Measurements from ENCODE around the gene KY. TPM values are rescaled to one million over a fixed set of nuclear protein-coding genes. Genes with fewer than 3 reads are reported as not detected.

The KY gene
- polyA plus RNA-seq, 3 donors: 0.03 to 0.09 TPM; not detected in 1

GRCh38 chr3:134697830-134698689 is 47.2 kb upstream of the KY start:
- no peaks in the 10 kb centered on the region for H4K20me1 ChIP-seq (ENCODE audit: insufficient read depth, low read length)
- H3K79me2 ChIP-seq (ENCODE audit: insufficient read depth, low read length): no peaks in the 10 kb centered on the region
- Mint-ChIP-seq H3K9me3 (peaks cover 0 to 3% (median 0%) of the 10 kb centered on the region in 7 donors), H3K27me3 (ENCODE audit: low read depth in 3 of 3) (peaks cover 0 to 3% (median 2%) of the 10 kb centered on the region in 3 donors), H3K27ac (peak overlapping the region in 1 of 7 donors; percentile 17), H3K4me1 (no peaks in the 10 kb centered on the region), H3K4me3 (no peak overlapping the region), H3K36me3 (no peaks in the 10 kb centered on the region)
- H2AFZ ChIP-seq (ENCODE audit: insufficient read depth, low read depth, low read length, poor library complexity, severe bottlenecking): no peak overlapping the region
- intact Hi-C loops (cut with micrococcal nuclease): no loop called here
- no peak for DNase-seq
- no peaks in the 10 kb centered on the region for H3K4me1 ChIP-seq (ENCODE audit: control insufficient read depth in 1 of 2, insufficient read depth in 2 of 2, low read length in 2 of 2)
- no peak for TF ChIP-seq CTCF (IDR thresholded peaks at IDR 0.05)
- no peaks in the 10 kb centered on the region for H3K27me3 ChIP-seq (ENCODE audit: control insufficient read depth in 2 of 2, insufficient read depth in 2 of 2, low read length in 2 of 2)
- no peak overlapping the region for H3K4me3 ChIP-seq (replicated peaks in 1 of 3; ENCODE audit: low read depth in 2 of 3, low read length in 3 of 3)
- H3K9me3 ChIP-seq (replicated peaks in 1 of 2; ENCODE audit: control insufficient read depth in 1 of 2, insufficient read depth in 1 of 2, low read length in 2 of 2): no peaks in the 10 kb centered on the region
- no peaks in the 10 kb centered on the region for H3K36me3 ChIP-seq (replicated peaks in 1 of 2; ENCODE audit: control insufficient read depth in 1 of 2, insufficient read depth in 2 of 2, low read length in 2 of 2)
- no peak overlapping the region for H3K4me2 ChIP-seq (replicated peaks; ENCODE audit: extremely low read depth, low read length, poor library complexity, severe bottlenecking)
- 96% methylated on average over 6 of the region's 11 CpGs for WGBS (ENCODE audit: insufficient coverage)
- H3K27ac ChIP-seq (ENCODE audit: low read depth in 1 of 2, low read length in 2 of 2): no peak overlapping the region
- H3K9ac ChIP-seq (ENCODE audit: insufficient read depth, low read length, poor library complexity, severe bottlenecking): no peak overlapping the region

- Mint-ChIP-seq H3K27me3 (ENCODE audit: low read depth in 3 of 3) (peaks cover 2 to 3% (median 2%) of the 10 kb centered on the region in 3 donors), H3K27ac (no peak overlapping the region), H3K36me3 (no peaks in the 10 kb centered on the region), H3K9me3 (no peaks in the 10 kb centered on the region), H3K4me1 (no peaks in the 10 kb centered on the region), H3K4me3 (no peak overlapping the region)
- Histone ChIP-seq H3K27ac (ENCODE audit: low read depth in 1 of 2, low read length in 2 of 2) (no peak overlapping the region), H3K79me2 (ENCODE audit: insufficient read depth, low read length) (no peaks in the 10 kb centered on the region), H4K20me1 (ENCODE audit: insufficient read depth, low read length) (no peaks in the 10 kb centered on the region), H3K36me3 (replicated peaks in 1 of 2; ENCODE audit: control insufficient read depth in 1 of 2, insufficient read depth in 2 of 2, low read length in 2 of 2) (no peaks in the 10 kb centered on the region), H3K4me1 (ENCODE audit: control insufficient read depth in 1 of 2, insufficient read depth in 2 of 2, low read length in 2 of 2) (no peaks in the 10 kb centered on the region), H3K27me3 (ENCODE audit: control insufficient read depth in 2 of 2, insufficient read depth in 2 of 2, low read length in 2 of 2) (no peaks in the 10 kb centered on the region), H2AFZ (ENCODE audit: insufficient read depth, low read depth, low read length, poor library complexity, severe bottlenecking) (no peak overlapping the region), H3K9ac (ENCODE audit: insufficient read depth, low read length, poor library complexity, severe bottlenecking) (no peak overlapping the region), H3K4me3 (replicated peaks in 1 of 3; ENCODE audit: low read depth in 2 of 3, low read length in 3 of 3) (no peak overlapping the region), H3K4me2 (replicated peaks; ENCODE audit: extremely low read depth, low read length, poor library complexity, severe bottlenecking) (no peak overlapping the region), H3K9me3 (replicated peaks in 1 of 2; ENCODE audit: control insufficient read depth in 1 of 2, insufficient read depth in 1 of 2, low read length in 2 of 2) (no peaks in the 10 kb centered on the region)
- intact Hi-C loops (cut with micrococcal nuclease): no loop called here
- no peak for DNase-seq
- WGBS (ENCODE audit: insufficient coverage): 94% methylated on average over 3 of the region's 4 CpGs
- no peak for TF ChIP-seq CTCF (IDR thresholded peaks at IDR 0.05)
These were observed 45.3 kb upstream of the KY start for GRCh38 chr3:134696155-134696554.

Data from CD14-positive monocyte (primary cell).